ENCODE measurements around the gene RAD51B.

The RAD51B gene

GRCh38 chr14:68447581-68448251 lies 628.1 kb downstream of the RAD51B start:
- Histone ChIP-seq H3K27ac (ENCODE audit: low read depth, low read length) (no peak overlapping the region), H3K79me1 (ENCODE audit: low read length) (no peaks in the 10 kb centered on the region), H3K18ac (ENCODE audit: low read length) (no peak overlapping the region), H3K36me3 (ENCODE audit: control insufficient read depth, insufficient read depth, low read length) (no peaks in the 10 kb centered on the region), H3K4ac (ENCODE audit: low read depth, low read length) (no peak overlapping the region), H3K4me2 (ENCODE audit: low read length) (no peak overlapping the region), H3K4me3 (ENCODE audit: low read length) (no peak overlapping the region), H2BK5ac (ENCODE audit: low read length) (no peak overlapping the region), H3K56ac (ENCODE audit: low read length) (no peak overlapping the region), H3K9ac (ENCODE audit: low read length) (no peak overlapping the region), H2AK5ac (ENCODE audit: low read length) (no peak overlapping the region), H4K5ac (ENCODE audit: low read length) (no peak overlapping the region), H3K23ac (ENCODE audit: low read length) (no peak overlapping the region), H3K27me3 (ENCODE audit: insufficient read depth, low read length, poor library complexity) (peaks cover 2% of the 10 kb centered on the region), H2BK15ac (replicated peaks; ENCODE audit: low read depth) (no peak overlapping the region), H2BK120ac (ENCODE audit: low read depth, low read length) (no peak overlapping the region), H4K8ac (ENCODE audit: low read depth, low read length) (no peak overlapping the region), H3K79me2 (ENCODE audit: control insufficient read depth, insufficient read depth, low read length) (no peaks in the 10 kb centered on the region), H3K4me1 (ENCODE audit: control insufficient read depth, low read depth, low read length) (peaks cover 4% of the 10 kb centered on the region)
- no peak for DNase-seq
- WGBS (ENCODE audit: extremely low coverage, insufficient coverage, low lambda C conversion rate), result no CpG with 5 or more reads among the region's 4 CpGs

DNA sequence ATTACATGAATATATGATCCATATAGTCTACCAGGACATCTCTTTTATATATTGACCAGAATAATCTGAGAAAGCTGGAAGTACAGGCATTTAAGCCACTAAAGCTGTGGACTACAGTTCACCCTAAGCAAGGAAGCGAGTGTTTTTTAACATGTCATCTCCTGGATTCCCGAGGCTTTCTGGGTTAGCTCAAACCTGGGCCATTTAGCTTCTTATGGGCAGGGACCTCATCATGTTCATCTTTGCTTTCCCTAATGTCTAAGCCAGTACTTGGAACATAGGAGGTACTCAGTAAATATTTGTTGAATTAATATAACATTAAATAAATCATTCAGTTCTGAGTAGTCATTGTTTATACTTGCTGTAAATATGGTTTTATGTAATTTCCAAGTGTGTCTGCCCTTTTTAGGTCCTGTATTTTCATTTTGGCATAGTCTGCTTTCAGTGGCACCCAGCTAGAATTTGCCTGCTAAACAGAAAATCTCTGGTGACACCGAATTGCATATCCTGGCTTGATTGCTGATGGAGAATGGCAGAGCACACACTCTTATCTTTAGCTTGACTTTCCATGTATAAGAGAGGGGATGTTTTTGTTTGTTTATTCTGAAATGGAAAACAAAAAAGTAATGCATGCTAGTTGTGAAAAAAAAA lies 628.8 kb downstream of the RAD51B start:
- WGBS (ENCODE audit: extremely low coverage, insufficient coverage, low lambda C conversion rate), result no CpG with 5 or more reads among the region's 3 CpGs
- no peak overlapping the region for H3K23ac ChIP-seq (ENCODE audit: low read length)
- H2BK15ac ChIP-seq (replicated peaks; ENCODE audit: low read depth), result no peak overlapping the region
- no peaks in the 10 kb centered on the region for H3K79me1 ChIP-seq (ENCODE audit: low read length)
- H3K36me3 ChIP-seq (ENCODE audit: control insufficient read depth, insufficient read depth, low read length), result no peaks in the 10 kb centered on the region
- H3K4me1 ChIP-seq (ENCODE audit: control insufficient read depth, low read depth, low read length), result peaks cover 4% of the 10 kb centered on the region
- no peak overlapping the region for H4K8ac ChIP-seq (ENCODE audit: low read depth, low read length)
- H2AK5ac ChIP-seq (ENCODE audit: low read length), result no peak overlapping the region
- H3K27me3 ChIP-seq (ENCODE audit: insufficient read depth, low read length, poor library complexity), result peaks cover 2% of the 10 kb centered on the region
- no peak overlapping the region for H3K4ac ChIP-seq (ENCODE audit: low read depth, low read length)
- H3K79me2 ChIP-seq (ENCODE audit: control insufficient read depth, insufficient read depth, low read length), result no peaks in the 10 kb centered on the region
- no peak overlapping the region for H3K18ac ChIP-seq (ENCODE audit: low read length)
- no peak for DNase-seq
- H4K5ac ChIP-seq (ENCODE audit: low read length), result no peak overlapping the region
- H3K4me3 ChIP-seq (ENCODE audit: low read length), result no peak overlapping the region
- no peak overlapping the region for H3K56ac ChIP-seq (ENCODE audit: low read length)
- H3K4me2 ChIP-seq (ENCODE audit: low read length), result no peak overlapping the region
- H2BK120ac ChIP-seq (ENCODE audit: low read depth, low read length), result no peak overlapping the region
- H3K27ac ChIP-seq (ENCODE audit: low read depth, low read length), result no peak overlapping the region
- no peak overlapping the region for H2BK5ac ChIP-seq (ENCODE audit: low read length)
- H3K9ac ChIP-seq (ENCODE audit: low read length), result no peak overlapping the region

DNA sequence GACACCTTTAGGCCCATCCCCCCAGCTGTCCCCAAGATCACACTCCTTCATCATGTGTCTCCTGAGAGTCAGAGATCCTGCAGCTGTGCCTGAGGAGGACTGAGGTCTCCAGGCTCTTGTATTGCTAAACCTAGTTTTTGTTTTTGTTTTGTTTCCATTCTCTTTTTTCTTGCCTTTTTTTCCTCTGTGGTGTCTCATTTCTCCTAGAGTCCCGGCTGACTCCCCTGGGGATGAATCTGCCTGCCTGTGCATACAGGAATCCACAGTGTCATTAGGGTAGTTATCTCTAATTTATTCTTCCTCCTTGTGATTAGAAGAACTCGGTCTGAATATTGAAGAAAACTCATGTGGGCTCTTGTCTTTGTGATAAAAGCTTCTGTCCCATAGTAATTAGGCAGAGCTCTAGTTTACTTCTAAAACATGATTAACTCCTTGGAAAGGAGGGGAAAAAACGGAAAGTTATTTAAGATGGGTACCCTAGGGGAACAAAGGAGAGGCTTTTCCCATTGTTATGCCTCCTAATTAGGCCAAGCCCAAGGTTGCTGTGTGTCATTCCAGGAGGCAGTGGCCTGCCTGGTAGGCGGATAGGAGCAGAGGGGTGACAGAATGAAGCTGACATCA lies 630.1 kb downstream of the RAD51B start:
- H3K9ac ChIP-seq (ENCODE audit: low read length), result no peak overlapping the region

GRCh38 chr14:68450391-68451120 lies 631.0 kb downstream of the RAD51B start:
- no peak for DNase-seq
- Histone ChIP-seq H3K4me1 (ENCODE audit: control insufficient read depth, low read depth, low read length) (peaks cover 4% of the 10 kb centered on the region), H3K4me2 (ENCODE audit: low read length) (no peak overlapping the region), H3K79me2 (ENCODE audit: control insufficient read depth, insufficient read depth, low read length) (no peaks in the 10 kb centered on the region), H3K18ac (ENCODE audit: low read length) (no peak overlapping the region), H3K9ac (ENCODE audit: low read length) (no peak overlapping the region), H3K27ac (ENCODE audit: low read depth, low read length) (no peak overlapping the region), H3K36me3 (ENCODE audit: control insufficient read depth, insufficient read depth, low read length) (no peaks in the 10 kb centered on the region), H4K8ac (ENCODE audit: low read depth, low read length) (no peak overlapping the region), H3K56ac (ENCODE audit: low read length) (no peak overlapping the region), H3K4ac (ENCODE audit: low read depth, low read length) (no peak overlapping the region), H3K79me1 (ENCODE audit: low read length) (no peaks in the 10 kb centered on the region), H2BK5ac (ENCODE audit: low read length) (no peak overlapping the region), H4K5ac (ENCODE audit: low read length) (no peak overlapping the region), H2BK120ac (ENCODE audit: low read depth, low read length) (no peak overlapping the region), H3K27me3 (ENCODE audit: insufficient read depth, low read length, poor library complexity) (no peaks in the 10 kb centered on the region), H3K23ac (ENCODE audit: low read length) (no peak overlapping the region), H2AK5ac (ENCODE audit: low read length) (no peak overlapping the region), H2BK15ac (replicated peaks; ENCODE audit: low read depth) (no peak overlapping the region), H3K4me3 (ENCODE audit: low read length) (no peak overlapping the region)
- no CpG with 5 or more reads among the region's 11 CpGs for WGBS (ENCODE audit: extremely low coverage, insufficient coverage, low lambda C conversion rate)

More for the DNA sequence above, 630.1 kb downstream of the RAD51B start:
- WGBS (ENCODE audit: extremely low coverage, insufficient coverage, low lambda C conversion rate), result no CpG with 5 or more reads among the region's 4 CpGs
- peak; percentile 78 for DNase-seq
- Histone ChIP-seq H4K8ac (ENCODE audit: low read depth, low read length) (no peak overlapping the region), H3K27me3 (ENCODE audit: insufficient read depth, low read length, poor library complexity) (peaks cover 2% of the 10 kb centered on the region), H3K36me3 (ENCODE audit: control insufficient read depth, insufficient read depth, low read length) (no peaks in the 10 kb centered on the region), H3K56ac (ENCODE audit: low read length) (peak overlapping the region; percentile 35), H3K27ac (ENCODE audit: low read depth, low read length) (no peak overlapping the region), H2AK5ac (ENCODE audit: low read length) (no peak overlapping the region), H2BK120ac (ENCODE audit: low read depth, low read length) (no peak overlapping the region), H3K23ac (ENCODE audit: low read length) (no peak overlapping the region), H3K4me1 (ENCODE audit: control insufficient read depth, low read depth, low read length) (peaks cover 4% of the 10 kb centered on the region), H3K79me1 (ENCODE audit: low read length) (no peaks in the 10 kb centered on the region), H3K18ac (ENCODE audit: low read length) (no peak overlapping the region), H4K5ac (ENCODE audit: low read length) (no peak overlapping the region), H3K4me3 (ENCODE audit: low read length) (no peak overlapping the region), H3K4me2 (ENCODE audit: low read length) (no peak overlapping the region), H3K79me2 (ENCODE audit: control insufficient read depth, insufficient read depth, low read length) (no peaks in the 10 kb centered on the region), H2BK15ac (replicated peaks; ENCODE audit: low read depth) (no peak overlapping the region), H3K4ac (ENCODE audit: low read depth, low read length) (no peak overlapping the region), H2BK5ac (ENCODE audit: low read length) (no peak overlapping the region)

- Histone ChIP-seq H4K5ac (ENCODE audit: low read length) (no peak overlapping the region), H2BK120ac (ENCODE audit: low read depth, low read length) (no peak overlapping the region), H3K79me2 (ENCODE audit: control insufficient read depth, insufficient read depth, low read length) (no peaks in the 10 kb centered on the region), H2BK5ac (ENCODE audit: low read length) (no peak overlapping the region), H3K18ac (ENCODE audit: low read length) (no peak overlapping the region), H3K79me1 (ENCODE audit: low read length) (no peaks in the 10 kb centered on the region), H4K8ac (ENCODE audit: low read depth, low read length) (no peak overlapping the region), H3K9ac (ENCODE audit: low read length) (no peak overlapping the region), H3K27me3 (ENCODE audit: insufficient read depth, low read length, poor library complexity) (no peaks in the 10 kb centered on the region), H3K4me2 (ENCODE audit: low read length) (no peak overlapping the region), H3K23ac (ENCODE audit: low read length) (no peak overlapping the region), H2AK5ac (ENCODE audit: low read length) (no peak overlapping the region), H3K4ac (ENCODE audit: low read depth, low read length) (peak overlapping the region; percentile 65), H2BK15ac (replicated peaks; ENCODE audit: low read depth) (no peak overlapping the region), H3K4me3 (ENCODE audit: low read length) (no peak overlapping the region), H3K36me3 (ENCODE audit: control insufficient read depth, insufficient read depth, low read length) (no peaks in the 10 kb centered on the region), H3K4me1 (ENCODE audit: control insufficient read depth, low read depth, low read length) (peaks cover 4% of the 10 kb centered on the region), H3K27ac (ENCODE audit: low read depth, low read length) (no peak overlapping the region), H3K56ac (ENCODE audit: low read length) (no peak overlapping the region)
- no CpG with 5 or more reads among the region's 4 CpGs for WGBS (ENCODE audit: extremely low coverage, insufficient coverage, low lambda C conversion rate)
- DNase-seq, result no peak
Observed at GRCh38 chr14:68451696-68452373, 632.3 kb downstream of the RAD51B start.
